Measurements from ENCODE around the gene NAT16. TPM values are rescaled to one million over a fixed set of nuclear protein-coding genes. Genes with fewer than 3 reads are reported as not detected.

NAT16 gene
- total and polyA plus RNA-seq, 9 of the 15 experiments (the other 6 are each of a cell fraction or from before 2014, with no cell fraction given), result 0.04 TPM; not detected in 8

GRCh38 chr7:101177644-101178043, 2.4 kb downstream of the NAT16 start:
- no peak for TF ChIP-seq MIER1 (IDR thresholded peaks at IDR 0.05; ENCODE audit: low read depth)
- no peak for TF ChIP-seq TBP (optimal IDR thresholded peaks at IDR 0.05; ENCODE audit: low read depth, low read length)
- TF ChIP-seq CBFB (CRISPR knock-in tag; IDR thresholded peaks at IDR 0.05), result 0 out of 2 replicates have a peak, but pooled peaks have one; percentile 27
- TF ChIP-seq, protein P1, sequence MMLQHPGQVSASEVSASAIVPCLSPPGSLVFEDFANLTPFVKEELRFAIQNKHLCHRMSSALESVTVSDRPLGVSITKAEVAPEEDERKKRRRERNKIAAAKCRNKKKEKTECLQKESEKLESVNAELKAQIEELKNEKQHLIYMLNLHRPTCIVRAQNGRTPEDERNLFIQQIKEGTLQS (IDR thresholded peaks at IDR 0.05), result no peak
- TF ChIP-seq, protein P1 (CRISPR knock-in tag; conservative IDR thresholded peaks at IDR 0.05), result no peak
- TF ChIP-seq, protein P2, sequence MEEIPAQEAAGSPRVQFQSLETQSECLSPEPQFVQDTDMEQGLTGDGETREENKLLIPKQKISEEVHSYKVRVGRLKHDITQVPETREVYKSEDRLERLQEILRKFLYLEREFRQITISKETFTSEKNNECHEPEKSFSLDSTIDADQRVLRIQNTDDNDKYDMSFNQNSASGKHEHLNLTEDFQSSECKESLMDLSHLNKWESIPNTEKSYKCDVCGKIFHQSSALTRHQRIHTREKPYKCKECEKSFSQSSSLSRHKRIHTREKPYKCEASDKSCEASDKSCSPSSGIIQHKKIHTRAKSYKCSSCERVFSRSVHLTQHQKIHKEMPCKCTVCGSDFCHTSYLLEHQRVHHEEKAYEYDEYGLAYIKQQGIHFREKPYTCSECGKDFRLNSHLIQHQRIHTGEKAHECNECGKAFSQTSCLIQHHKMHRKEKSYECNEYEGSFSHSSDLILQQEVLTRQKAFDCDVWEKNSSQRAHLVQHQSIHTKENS (CRISPR knock-in tag; IDR thresholded peaks at IDR 0.05), result no peak
- TF ChIP-seq THAP7 (CRISPR knock-in tag; IDR thresholded peaks at IDR 0.05), result no peak
- no peak for TF ChIP-seq ZNF77 (CRISPR knock-in tag; IDR thresholded peaks at IDR 0.05)
- no peaks in the 10 kb centered on the region for H4K20me1 ChIP-seq (replicated peaks; ENCODE audit: control insufficient read depth, insufficient read depth, low read length)
- ATAC-seq, result no peak
- intact Hi-C loops (cut with micrococcal nuclease) (no loop called here), in situ Hi-C loops (cut with MboI) (no loop called here)
- peaks cover 28 to 33% of the 10 kb centered on the region in 2 experiments; a peak in 4 of 5 replicates for H3K27me3 ChIP-seq (ENCODE audit: control insufficient read depth in 2 of 2, insufficient read depth in 2 of 2, low read length in 2 of 2)
- no peak overlapping the region for H3K27ac ChIP-seq (ENCODE audit: extremely low read depth, low read depth, low read length)
- 13% methylated on average over 2 of the region's 2 CpGs for WGBS (ENCODE audit: insufficient coverage, low coverage, missing lambda C conversion rate)
- H3K79me2 ChIP-seq (ENCODE audit: control insufficient read depth, insufficient read depth, low read length), result no peaks in the 10 kb centered on the region
- no peak overlapping the region for H3K9ac ChIP-seq (ENCODE audit: insufficient read depth in 1 of 2, low read depth in 2 of 2, low read length in 2 of 2)
- H3K9me1 ChIP-seq (ENCODE audit: control insufficient read depth, insufficient read depth, low read length), result no peaks in the 10 kb centered on the region
- no peak overlapping the region for H3K4me2 ChIP-seq (ENCODE audit: insufficient read depth, low read length)
- BruUV-seq (replicated peaks), result no TSS peak
- DNase-seq (ENCODE audit: extremely low read depth in 1 of 4, low spot score in 3 of 4), result no peak
- no peak for FAIRE-seq
- no peaks in the 10 kb centered on the region for H3K36me3 ChIP-seq (ENCODE audit: control insufficient read depth, insufficient read depth, low read length)
- H3K9me3 ChIP-seq (replicated peaks; ENCODE audit: control insufficient read depth, insufficient read depth, low read depth, low read length), result no peaks in the 10 kb centered on the region
- POLR2A ChIA-PET, result interaction anchor here (0.6 to 0.8 kb wide), 2 partner anchors 13 to 88 kb away, joined by 3 to 4 read pairs; no protein-coding TSS in a partner anchor
- no peak overlapping the region for H2AFZ ChIP-seq (ENCODE audit: low read depth, low read length)
- H3K4me1 ChIP-seq (replicated peaks in 1 of 2; ENCODE audit: control insufficient read depth in 2 of 2, insufficient read depth in 2 of 2, low read length in 2 of 2), result peaks cover 5 to 36% of the 10 kb centered on the region in 2 experiments; a peak in 4 of 5 replicates
- CTCF ChIA-PET (ENCODE audit: low intra/inter-chr PET ratio), result no interaction called here
- H3K4me3 ChIP-seq, result no peak overlapping the region
